MM.1S (cell line): ENCODE measurements around the gene CXXC5.
"Not testable (repeated sequence)": the region's sequence is repeated elsewhere in the genome, so short reads cannot be mapped to it uniquely, and the experiment has no call there.

Experiments
- DNase-seq: peaks from one replicate; pipeline ENCODE4 v3.0.0-alpha.2; 2015
- H2AFZ ChIP-seq: fragments of 300-600 bp; sonication (generic); 2 replicates; pipeline ENCODE4 v1.6.0; 2016; ENCODE audit warnings: antibody characterized with exemption, low read length
- H3F3A ChIP-seq: fragments of 300-600 bp; sonication (generic); 2 replicates; pipeline ENCODE4 v1.6.1; 2016; ENCODE audit warnings: mild to moderate bottlenecking, antibody characterized with exemption, low read length, moderate library complexity, mixed read lengths; ENCODE audit not compliant: insufficient read depth
- H3K27ac ChIP-seq: fragments of 300-600 bp; sonication (generic); 2 replicates; pipeline ENCODE4 v1.5.1; 2016; ENCODE audit warnings: mild to moderate bottlenecking, low read length
- H3K27me3 ChIP-seq: fragments of 300-600 bp; sonication (generic); replicated peaks from 2 replicates; pipeline ENCODE4 v1.6.0; 2016; ENCODE audit warnings: low read length; ENCODE audit not compliant: insufficient read depth
- H3K36me3 ChIP-seq: fragments of 300-600 bp; sonication (generic); replicated peaks from 2 replicates; pipeline ENCODE4 v1.6.1; 2016; ENCODE audit warnings: mild to moderate bottlenecking, low read length, mixed read lengths; ENCODE audit not compliant: insufficient read depth
- H3K4me1 ChIP-seq: fragments of 300-600 bp; sonication (generic); 2 replicates; pipeline ENCODE4 v1.6.1; 2016; ENCODE audit warnings: low read length, mixed read lengths
- H3K4me2 ChIP-seq: fragments of 300-600 bp; sonication (generic); 2 replicates; pipeline ENCODE4 v1.6.0; 2016; ENCODE audit warnings: low read depth, low read length
- H3K4me3 ChIP-seq: fragments of 300-600 bp; sonication (generic); 2 replicates; pipeline ENCODE4 v1.5.1; 2016; ENCODE audit warnings: low read length, mixed read lengths
- H3K79me2 ChIP-seq: fragments of 300-600 bp; sonication (generic); 2 replicates; pipeline ENCODE4 v1.6.1; 2016; ENCODE audit warnings: mixed run types, low read length, mixed read lengths
- H3K9ac ChIP-seq: fragments of 300-600 bp; sonication (generic); 2 replicates; pipeline ENCODE4 v1.6.1; 2016; ENCODE audit warnings: low read length, mixed read lengths
- H3K9me2 ChIP-seq: fragments of 300-600 bp; sonication (generic); replicated peaks from 2 replicates; pipeline ENCODE4 v1.6.1; 2016; ENCODE audit warnings: mild to moderate bottlenecking, low read length, mixed read lengths; ENCODE audit not compliant: insufficient read depth
- H3K9me3 ChIP-seq: fragments of 300-600 bp; sonication (generic); replicated peaks from 2 replicates; pipeline ENCODE4 v1.6.1; 2016; ENCODE audit warnings: mild to moderate bottlenecking, low read length, mixed read lengths; ENCODE audit not compliant: insufficient read depth
- H4K20me1 ChIP-seq: fragments of 300-600 bp; sonication (generic); 2 replicates; pipeline ENCODE4 v1.6.1; 2016; ENCODE audit warnings: mild to moderate bottlenecking, low read length, moderate library complexity, mixed read lengths; ENCODE audit not compliant: insufficient read depth
- CTCF ChIP-seq: fragments of 300-600 bp; sonication (generic); IDR thresholded peaks from 2 replicates; pipeline ENCODE4 v1.5.1; 2016; ENCODE audit warnings: antibody characterized with exemption, low read length, mixed read lengths
- EZH2 ChIP-seq: fragments of 300-600 bp; sonication (generic); optimal IDR thresholded peaks from 2 replicates; pipeline ENCODE3; 2017; ENCODE audit warnings: low read depth, mild to moderate bottlenecking, antibody characterized with exemption, low read length, mixed read lengths
- EZH2phosphoT487 ChIP-seq: fragments of 300-600 bp; sonication (generic); IDR thresholded peaks from 2 replicates; pipeline ENCODE4 v1.6.1; 2018; ENCODE audit warnings: antibody characterized with exemption, low read length

The CXXC5 gene

DNA sequence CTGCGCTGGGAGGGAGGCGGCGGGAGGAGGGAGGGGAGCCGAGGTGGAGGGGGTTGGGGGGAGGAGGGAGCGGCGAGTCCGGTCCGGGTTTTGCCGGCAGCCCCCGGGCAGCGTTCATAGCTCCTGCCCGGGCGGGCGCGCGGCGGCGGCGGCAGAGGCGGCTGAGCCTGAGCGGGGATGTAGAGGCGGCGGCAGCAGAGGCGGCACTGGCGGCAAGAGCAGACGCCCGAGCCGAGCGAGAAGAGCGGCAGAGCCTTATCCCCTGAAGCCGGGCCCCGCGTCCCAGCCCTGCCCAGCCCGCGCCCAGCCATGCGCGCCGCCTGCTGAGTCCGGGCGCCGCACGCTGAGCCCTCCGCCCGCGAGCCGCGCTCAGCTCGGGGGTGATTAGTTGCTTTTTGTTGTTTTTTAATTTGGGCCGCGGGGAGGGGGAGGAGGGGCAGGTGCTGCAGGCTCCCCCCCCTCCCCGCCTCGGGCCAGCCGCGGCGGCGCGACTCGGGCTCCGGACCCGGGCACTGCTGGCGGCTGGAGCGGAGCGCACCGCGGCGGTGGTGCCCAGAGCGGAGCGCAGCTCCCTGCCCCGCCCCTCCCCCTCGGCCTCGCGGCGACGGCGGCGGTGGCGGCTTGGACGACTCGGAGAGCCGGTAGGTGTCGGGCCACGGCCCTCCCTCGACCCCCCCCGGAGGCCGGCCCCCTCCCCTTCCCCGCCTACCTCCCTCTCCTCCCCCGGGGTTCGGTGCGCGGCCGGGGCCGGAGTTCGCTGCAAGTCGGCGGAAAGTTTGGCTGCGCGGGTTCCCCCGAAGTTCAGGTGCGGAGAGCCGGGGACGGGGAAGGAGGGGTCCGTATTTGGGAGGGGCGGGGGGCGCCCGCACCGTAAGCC lies at the start of gene CXXC5:
Gene CXXC5 (plus strand): TSS at position 145 of the 877 bp plus-strand sequence. CDS start 32,175 bp downstream, outside the sequence.
- DNase-seq = peak; percentile 88
- peaks cover 48% of the 10 kb centered on the region for H3K79me2 ChIP-seq
- no peaks in the 10 kb centered on the region for H3K9me3 ChIP-seq
- peak within 1 kb of the TSS; percentile 65 for H2AFZ ChIP-seq
- H3K27me3 ChIP-seq = no peaks in the 10 kb centered on the region
- peak within 1 kb of the TSS; percentile 70 for H3K9ac ChIP-seq
- H3K9me2 ChIP-seq = no peaks in the 10 kb centered on the region
- peaks cover 29% of the 10 kb centered on the region for H3K4me1 ChIP-seq
- peak within 1 kb of the TSS; percentile 94 for H3K4me3 ChIP-seq
- peaks cover 17% of the 10 kb centered on the region; the same call in 1 of the 2 replicates for H4K20me1 ChIP-seq
- TF ChIP-seq EZH2 (no peak), EZH2phosphoT487 (no peak), CTCF (no peak)
- peaks cover 12% of the 10 kb centered on the region for H3F3A ChIP-seq
- no peaks in the 10 kb centered on the region for H3K36me3 ChIP-seq
- peak within 1 kb of the TSS; percentile 92 for H3K4me2 ChIP-seq
- peak within 1 kb of the TSS; percentile 70; the same call in 1 of the 2 replicates for H3K27ac ChIP-seq

DNA sequence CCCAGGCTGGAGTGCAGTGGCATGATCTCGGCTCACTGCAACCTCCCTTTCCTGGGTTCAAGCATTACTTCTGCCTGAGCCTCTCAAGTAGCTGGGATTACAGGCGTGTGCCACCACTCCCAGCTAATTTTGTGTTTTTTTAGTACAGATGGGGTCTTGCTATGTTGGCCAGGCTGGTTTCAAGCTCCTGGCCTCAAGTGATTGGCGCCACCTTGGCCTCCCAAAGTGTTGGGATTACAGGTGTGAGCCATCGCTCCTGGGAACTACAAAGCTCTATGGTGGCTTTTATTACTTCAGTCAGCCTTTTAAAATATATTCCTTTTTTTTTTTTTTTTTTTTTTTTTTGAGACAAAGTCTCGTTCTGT lies 49.6 kb upstream of the CXXC5 start:
- not testable (repeated sequence) for H3K27ac ChIP-seq, H3K9me2 ChIP-seq, H3K9me3 ChIP-seq, H3K4me2 ChIP-seq, DNase-seq, H3F3A ChIP-seq, H2AFZ ChIP-seq, H3K4me3 ChIP-seq, H3K9ac ChIP-seq, H3K27me3 ChIP-seq, H4K20me1 ChIP-seq
- Histone ChIP-seq H3K36me3 (peaks cover 22% of the 10 kb centered on the region), H3K79me2 (peaks cover 99% of the 10 kb centered on the region), H3K4me1 (peaks cover 13% of the 10 kb centered on the region)

DNA sequence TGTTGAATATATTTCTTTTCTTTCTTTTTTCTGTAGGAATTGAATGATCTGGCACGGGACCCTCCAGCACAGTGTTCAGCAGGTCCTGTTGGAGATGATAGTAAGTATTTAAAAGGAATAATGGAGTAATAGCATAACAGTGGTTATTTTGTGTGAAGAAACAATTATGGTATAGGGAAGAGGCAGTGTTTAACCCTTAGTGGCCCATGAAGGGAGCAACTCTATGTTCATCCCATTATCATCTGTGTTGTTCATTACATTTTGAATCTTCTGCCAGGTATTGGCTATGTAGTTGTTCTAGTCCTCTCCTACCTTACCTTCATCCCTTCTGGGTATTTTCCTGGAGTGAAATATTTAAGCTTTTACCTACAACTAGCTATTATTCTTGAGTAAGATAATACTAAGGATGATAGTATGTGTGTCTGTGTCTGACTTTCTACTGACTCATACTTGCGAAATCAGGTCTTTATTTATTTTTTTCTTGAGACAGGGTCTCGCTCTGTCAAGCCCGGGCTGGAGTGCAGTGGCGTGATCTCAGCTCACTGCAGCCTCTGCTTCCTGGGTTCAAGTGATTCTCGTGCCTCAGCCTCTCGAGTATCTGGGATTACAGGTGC lies 47.7 kb upstream of the CXXC5 start:
- Histone ChIP-seq H3K79me2 (peaks cover 95% of the 10 kb centered on the region), H3K27ac (no peak overlapping the region)
- no peak for DNase-seq

More for the DNA sequence above, 47.7 kb upstream of the CXXC5 start:
- H3K9ac ChIP-seq = no peak overlapping the region
- H4K20me1 ChIP-seq = no peaks in the 10 kb centered on the region
- H3K4me1 ChIP-seq = 0 out of 2 replicates have a peak, but pooled peaks cover 5% of the 10 kb centered on the region
- H3F3A ChIP-seq = no peaks in the 10 kb centered on the region
- no peaks in the 10 kb centered on the region for H3K9me2 ChIP-seq
- no peak overlapping the region for H3K4me3 ChIP-seq
- H3K4me2 ChIP-seq = no peak overlapping the region
- H2AFZ ChIP-seq = no peak overlapping the region
- H3K36me3 ChIP-seq = peaks cover 22% of the 10 kb centered on the region
- TF ChIP-seq CTCF = no peak
- TF ChIP-seq EZH2phosphoT487 = no peak
- no peak for TF ChIP-seq EZH2
- H3K9me3 ChIP-seq = no peaks in the 10 kb centered on the region
- no peaks in the 10 kb centered on the region for H3K27me3 ChIP-seq
